Hematopoietic multipotent progenitor cell treated with erythropoietin and hydrocortisone succinate and interleukin-3 and kit ligand, for 8 days (in vitro differentiated cells): ENCODE measurements around the gene DDX24.

Experiments
- DNase-seq: peaks from one replicate; pipeline ENCODE4 v3.0.0-alpha.2; 2015

DDX24 gene, protein sequence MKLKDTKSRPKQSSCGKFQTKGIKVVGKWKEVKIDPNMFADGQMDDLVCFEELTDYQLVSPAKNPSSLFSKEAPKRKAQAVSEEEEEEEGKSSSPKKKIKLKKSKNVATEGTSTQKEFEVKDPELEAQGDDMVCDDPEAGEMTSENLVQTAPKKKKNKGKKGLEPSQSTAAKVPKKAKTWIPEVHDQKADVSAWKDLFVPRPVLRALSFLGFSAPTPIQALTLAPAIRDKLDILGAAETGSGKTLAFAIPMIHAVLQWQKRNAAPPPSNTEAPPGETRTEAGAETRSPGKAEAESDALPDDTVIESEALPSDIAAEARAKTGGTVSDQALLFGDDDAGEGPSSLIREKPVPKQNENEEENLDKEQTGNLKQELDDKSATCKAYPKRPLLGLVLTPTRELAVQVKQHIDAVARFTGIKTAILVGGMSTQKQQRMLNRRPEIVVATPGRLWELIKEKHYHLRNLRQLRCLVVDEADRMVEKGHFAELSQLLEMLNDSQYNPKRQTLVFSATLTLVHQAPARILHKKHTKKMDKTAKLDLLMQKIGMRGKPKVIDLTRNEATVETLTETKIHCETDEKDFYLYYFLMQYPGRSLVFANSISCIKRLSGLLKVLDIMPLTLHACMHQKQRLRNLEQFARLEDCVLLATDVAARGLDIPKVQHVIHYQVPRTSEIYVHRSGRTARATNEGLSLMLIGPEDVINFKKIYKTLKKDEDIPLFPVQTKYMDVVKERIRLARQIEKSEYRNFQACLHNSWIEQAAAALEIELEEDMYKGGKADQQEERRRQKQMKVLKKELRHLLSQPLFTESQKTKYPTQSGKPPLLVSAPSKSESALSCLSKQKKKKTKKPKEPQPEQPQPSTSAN

DNA sequence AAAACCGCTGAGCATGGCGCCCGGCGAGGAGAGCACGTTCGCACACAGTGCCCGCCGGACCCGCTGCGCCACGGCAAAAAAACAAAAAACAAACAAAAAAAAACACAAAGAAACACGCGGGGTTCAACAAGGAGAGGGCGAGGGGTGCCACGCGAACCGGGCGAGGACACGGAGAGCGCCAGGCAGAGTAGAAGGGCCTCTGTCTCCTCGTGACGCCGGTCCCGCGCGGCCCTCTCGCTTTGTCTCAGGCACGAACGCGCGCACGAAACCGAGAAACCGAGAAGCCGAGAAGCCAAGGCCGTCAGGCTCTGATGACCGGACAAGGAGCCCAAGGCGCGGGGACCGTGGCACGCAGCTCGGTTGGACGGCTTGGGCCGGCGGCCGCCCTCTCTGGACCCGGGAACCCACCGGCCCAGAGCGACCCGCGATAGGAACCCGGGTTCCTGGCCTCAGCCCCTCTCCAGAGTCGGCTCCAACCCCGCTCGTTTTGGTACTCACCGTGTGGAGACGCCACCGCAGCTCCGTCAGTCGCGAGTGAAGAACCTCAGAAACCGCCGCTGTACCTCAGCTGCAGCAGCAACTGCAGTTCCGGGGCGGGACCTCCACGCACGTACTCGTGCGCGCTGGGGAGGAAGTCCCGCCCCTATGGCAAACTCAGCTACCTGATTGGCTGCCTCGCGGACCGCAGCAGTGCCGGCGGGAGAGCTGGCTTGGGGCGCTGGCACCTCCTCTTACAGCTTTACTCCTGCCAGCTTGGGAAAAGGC is at the start of gene DDX24, which contains the start of gene IFI27L1:
TSS of gene DDX24 (minus strand) at position 582 of the 765 bp plus-strand sequence. CDS start 1,460 bp downstream, outside the sequence.
TSS of gene IFI27L1 (plus strand) at position 690 of the 765 bp plus-strand sequence. CDS start 15,628 bp downstream, outside the sequence.
- peak; percentile 94 for DNase-seq

DNA sequence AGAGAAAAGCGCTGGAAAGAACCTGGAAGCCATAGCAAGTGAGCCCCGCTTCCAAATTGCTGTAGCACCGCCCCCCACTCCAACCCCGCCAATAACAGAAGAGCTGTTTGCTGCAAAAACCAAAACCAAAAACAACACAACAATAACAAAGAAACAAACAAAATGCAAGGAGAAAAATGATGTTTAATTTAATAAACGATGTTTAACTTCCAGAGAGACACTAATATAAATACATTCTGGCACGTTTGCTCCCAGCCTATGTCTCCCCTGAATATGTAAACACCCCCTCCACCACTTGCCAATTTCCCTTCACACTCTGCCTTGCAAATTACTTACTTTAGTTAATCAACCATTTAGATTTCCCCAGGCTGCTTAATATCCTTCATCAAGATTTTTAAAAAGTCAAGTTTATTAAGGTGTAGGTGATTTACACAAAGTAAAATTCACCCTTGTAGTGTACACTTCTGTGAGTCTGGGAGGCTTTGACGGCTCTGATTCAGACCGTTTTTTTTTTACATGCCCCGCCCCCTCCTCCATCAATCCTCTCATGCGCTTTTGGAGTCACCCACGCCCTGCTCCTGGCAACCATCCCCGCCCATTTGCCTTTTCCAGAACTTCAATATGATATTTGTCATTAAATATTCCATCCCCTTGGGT is 48.9 kb upstream of the DDX24 start:
- peak; percentile 53 for DNase-seq

DNA sequence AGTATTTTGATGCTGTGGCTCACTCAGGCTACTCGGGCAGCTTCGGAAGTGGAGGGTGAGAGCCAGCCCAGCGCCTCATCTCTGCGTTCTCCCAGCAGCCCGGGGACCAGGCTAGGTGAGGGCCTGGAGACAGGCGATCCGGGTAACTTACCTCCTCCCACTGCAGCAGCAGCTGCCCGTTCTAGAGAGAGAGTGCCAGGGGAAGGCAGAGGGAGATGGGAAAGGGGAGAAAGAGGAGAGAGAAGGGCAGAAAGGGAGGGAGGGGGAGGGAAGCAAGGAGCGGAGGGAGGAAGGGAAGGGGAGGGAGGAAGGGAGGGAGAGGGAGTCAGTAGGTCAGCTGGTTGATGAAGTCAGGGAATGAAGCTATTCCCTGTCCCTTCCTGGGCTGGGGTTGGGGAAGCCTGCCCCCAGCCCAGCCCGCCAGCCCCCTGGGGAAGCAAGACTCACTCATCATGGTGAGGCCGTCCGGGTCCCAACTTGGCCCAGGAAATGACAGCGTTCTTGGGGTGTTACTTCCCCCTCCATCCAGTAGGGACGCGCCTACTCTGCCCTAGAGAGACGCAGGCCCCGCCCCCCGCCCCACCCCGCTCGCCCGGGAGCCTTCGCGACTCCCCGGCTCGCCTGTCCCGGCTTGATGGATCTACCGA is 48.2 kb upstream of the DDX24 start, which contains the start of gene IFI27L2:
TSS of gene IFI27L2 (minus strand) at position 494 of the 647 bp plus-strand sequence. CDS start at position 454, 40 bp downstream.
- DNase-seq = peak; percentile 76

DNA sequence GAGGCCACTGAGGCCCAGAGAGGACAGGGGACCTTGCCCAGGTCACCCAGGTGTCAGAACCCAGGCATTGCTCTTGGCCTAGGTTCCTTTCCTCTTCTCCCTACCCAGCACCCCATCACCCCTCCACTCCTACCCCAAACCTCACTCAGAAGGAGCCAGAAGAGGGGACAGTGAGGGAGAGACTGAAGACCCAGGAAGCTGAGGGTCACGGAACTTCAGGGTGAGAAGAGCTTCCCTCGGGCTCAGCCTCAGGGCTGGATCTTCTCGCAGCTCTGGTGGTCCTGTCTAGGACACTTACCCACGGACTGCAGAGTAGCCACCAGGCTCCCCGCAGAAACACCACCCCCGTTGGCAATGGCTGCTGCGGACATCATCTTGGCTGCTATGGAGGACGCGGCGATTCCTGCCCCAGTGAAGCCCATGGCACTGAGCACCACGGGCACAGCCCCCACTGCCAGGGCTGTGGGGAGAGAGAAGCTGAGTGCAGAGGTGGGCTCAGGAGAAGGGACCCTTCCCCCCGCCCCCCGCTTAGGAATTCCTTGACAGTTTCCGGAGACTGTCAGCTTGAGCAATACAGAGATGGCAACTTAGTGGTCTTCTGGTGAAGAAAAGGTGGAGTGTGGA is 47.3 kb upstream of the DDX24 start:
- no peak for DNase-seq

DNA sequence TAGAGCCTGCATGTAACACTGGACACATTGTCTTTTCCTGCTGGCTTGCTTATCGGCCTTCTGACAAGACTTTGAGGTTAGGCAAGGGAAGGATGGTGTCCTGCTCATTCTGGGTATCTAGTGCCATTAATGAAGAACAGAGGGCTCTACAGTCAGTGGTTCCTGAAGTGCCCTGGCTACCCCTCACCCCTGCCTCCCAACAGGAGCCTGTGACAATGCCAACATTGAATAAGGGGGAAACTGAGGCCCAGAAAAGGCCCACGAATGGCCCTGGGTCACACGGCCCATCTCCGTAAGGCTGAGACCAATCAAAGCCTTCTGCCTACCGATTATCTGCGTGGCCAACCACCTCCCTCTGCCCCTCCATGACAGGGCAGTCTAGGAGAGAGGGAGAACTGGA is 46.3 kb upstream of the DDX24 start:
- DNase-seq = no peak

DNA sequence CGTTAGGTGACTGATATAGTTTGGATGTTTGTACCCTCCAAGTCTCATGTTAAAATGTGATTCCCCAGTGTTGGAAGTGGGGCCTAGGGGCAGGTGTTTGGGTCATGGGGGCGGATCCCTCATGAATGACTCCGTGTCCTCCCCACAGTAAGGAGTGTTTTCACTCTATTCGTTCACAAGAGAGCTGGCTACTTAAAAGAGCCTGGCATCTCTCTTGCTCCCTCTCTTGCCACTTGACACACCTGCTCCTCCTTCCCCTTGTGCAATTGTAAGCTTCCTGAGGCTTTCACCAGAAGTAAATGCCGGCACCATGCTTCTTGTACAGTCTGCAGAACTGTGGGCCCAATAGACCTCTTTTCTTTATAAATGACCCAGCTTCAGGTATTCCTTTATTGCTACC is 45.8 kb upstream of the DDX24 start:
- DNase-seq = no peak

DNA sequence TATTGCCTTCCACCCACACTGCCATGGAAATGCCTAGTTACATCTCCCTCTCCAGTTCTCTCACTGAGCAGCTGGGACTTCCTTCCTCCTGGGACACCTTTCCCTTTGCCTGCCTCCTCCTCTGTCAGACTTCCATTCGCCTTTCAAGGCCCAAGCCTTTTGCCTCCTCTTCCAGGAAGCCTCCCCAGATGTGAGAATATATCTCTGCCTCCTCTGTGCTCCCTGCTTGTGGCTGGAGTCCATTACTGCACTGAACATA is 45.3 kb upstream of the DDX24 start:
- DNase-seq = no peak

DNA sequence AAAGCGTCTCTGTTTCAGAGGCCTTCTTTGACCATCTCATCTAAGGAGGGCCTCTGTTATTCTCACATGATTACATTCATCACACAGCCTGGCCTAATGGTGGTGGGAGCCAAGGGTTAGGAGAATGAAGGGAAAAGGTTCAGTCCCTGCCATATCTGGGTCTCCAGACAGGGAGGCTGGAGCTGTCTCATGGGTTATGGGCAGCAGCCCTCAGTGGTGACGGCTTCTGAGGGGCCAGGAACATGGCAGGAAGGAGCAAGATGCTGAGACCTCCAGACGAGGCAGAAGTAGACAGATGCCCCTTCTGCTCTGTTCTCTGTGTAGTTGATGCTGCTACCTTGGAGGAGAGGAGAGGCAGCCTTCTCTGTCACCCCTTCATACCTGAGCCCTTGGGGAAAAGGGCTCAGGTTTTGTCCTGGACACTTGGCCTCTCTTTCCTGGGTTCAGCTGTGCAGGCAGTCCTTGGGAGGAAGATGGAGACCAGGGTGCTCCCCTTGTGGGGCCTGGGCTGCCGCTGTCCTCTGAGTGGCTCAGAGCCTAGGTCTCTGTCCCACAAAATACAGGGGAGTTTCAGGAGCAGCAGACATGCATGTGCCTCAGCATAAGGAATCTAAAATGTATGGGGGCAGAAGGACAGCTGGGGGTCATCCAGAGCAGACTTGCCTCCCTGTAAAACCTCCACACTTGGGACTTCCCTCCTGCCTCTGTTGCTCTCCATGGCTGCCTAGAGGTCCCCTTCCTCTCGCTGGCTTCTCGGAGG is 44.8 kb upstream of the DDX24 start:
- DNase-seq = no peak

DNA sequence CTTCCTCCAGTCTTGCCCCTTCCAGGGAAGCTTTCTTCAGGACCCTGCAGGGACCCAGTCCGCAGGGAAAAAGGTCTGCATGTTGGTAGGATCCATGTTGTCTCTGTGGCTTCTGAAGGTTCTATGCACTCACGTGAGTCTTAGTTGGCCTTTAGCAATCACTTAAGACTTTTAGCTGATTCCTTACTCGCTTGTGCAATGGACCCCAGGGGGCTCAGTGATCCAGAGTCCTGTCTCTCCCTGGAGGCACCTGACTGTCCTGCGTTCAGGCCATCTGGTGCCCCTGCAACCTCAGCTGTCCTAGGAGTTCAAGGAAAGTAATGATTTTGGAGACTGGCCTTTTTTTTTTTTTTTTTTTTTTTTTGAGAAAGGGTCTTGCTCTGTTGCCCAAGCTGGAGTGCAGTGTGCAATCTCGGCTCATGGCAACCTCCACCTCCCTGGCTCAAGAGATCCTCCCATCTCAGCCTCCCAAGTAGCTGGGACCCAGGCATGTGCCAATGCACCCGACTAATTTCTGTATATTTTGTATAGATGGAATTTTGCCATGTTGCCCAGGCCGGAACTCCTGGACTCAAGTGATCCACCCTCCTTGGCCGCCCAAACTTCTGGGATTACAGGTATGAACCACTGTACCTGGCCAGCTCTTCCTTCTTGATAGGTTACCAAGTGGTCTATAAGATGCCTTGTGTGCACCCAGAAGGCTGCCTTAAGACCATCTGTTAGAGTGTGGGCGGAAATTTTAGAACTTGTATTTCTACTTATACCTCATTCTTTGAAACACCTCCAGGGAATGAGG is 43.8 kb upstream of the DDX24 start:
- DNase-seq = no peak

DNA sequence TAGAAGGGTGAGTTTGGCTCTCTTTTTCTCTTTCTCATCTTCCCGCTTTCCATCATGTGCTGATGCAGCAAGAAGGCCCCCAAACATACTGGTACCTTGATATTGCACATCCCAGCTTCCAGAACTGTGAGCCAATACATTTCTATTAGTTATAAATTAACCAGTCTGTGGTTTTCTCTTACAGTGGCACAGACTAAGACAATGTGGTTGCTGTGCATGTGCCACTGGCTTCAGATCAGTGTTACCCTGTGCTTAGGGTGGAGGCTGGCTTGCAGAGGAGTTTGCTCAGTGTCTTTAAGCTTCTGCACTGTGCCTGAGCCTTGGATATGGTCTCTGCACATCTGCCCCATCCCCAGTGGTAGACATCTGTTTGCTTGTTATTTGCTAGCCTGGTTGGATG is 42.9 kb upstream of the DDX24 start:
- no peak for DNase-seq

DNA sequence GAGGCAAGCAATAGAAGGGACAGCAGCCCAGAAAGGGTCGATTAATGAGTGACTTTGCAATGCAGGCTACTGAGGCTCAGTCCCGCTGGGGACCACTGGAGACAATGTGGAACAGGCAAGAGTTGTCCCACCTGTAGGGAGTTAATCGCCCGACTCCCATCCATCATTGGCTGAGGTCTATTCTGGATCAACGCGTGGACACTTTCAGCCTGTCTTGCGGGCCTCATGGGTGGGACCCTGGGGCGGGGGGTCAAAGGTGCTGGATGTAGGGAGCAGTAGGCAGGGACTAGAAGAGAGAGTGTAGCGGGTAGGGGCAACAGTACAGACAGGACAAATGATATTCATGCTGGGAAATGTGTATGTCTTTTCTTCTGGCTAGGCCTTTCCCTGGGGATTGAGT is 42.3 kb upstream of the DDX24 start:
- no peak for DNase-seq

DNA sequence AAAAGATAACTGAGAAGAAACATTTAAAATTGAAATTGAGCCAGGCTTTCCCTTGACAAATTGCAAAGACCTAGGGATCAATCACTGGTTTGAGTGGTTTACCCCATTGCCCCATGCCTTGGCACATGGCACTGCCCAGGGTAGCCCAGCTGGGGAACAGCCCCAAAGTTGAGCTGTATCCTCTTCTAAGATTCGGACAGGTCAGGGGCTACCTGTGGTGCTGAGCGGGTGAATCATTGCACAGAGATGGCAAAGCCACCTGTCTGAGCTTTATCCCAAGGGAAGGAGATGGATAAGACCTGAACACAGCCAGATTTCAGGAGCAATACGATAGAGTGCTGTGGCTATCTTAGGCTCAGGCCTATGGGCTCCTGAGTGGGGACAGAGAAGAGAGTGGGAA is 41.4 kb upstream of the DDX24 start:
- DNase-seq = no peak

DNA sequence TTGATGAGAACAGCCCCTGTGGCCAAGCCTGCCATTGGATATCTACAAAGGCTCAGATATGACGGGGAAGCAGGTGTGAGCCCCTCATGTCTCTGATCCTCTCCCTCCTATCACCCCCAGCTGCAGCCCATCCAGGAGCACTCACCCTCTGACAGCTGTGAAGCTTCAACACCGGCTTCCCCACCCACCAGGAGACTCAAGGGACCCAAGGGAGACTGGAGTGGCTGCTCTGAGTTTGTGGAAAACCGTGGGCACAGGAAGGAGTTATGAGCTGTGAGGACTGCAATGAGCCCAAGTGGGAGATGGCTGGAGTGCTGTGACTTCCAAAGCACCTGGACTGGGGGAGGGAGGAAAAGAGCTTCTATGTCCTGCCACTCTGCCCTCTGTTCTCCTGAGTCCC is 40.5 kb upstream of the DDX24 start:
- DNase-seq = no peak

DNA sequence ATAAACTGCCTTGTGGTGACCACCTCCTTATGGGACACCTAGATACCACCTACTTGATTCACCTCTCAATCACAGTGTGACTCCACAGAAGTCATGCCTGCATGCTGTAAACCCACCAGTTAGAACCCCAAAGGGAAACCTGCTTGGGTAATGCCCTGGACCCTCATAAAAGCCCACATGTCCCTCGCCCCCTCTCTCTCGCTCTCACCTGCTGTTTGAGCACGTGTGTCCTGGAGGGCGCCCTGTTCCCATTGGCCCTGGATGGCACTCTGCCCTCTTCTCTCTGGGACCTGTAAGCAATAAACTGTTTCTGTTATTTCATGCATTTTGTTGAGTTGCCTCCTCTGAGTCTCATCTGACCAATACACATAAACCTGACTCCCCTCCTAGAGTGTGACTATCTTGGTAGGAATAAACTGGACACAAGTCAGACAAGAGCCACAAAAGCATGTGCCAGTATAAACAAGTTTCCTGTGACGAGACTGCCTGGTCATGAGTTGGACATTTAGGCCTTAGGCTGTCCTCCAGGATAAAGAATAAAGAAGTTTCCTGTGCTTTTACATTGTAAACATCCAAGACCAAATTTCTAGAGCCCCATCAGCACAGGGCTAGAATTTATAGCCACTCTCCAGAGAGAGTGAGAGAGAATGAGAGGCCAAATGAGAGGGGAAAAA is 39.8 kb upstream of the DDX24 start:
- no peak for DNase-seq

DNA sequence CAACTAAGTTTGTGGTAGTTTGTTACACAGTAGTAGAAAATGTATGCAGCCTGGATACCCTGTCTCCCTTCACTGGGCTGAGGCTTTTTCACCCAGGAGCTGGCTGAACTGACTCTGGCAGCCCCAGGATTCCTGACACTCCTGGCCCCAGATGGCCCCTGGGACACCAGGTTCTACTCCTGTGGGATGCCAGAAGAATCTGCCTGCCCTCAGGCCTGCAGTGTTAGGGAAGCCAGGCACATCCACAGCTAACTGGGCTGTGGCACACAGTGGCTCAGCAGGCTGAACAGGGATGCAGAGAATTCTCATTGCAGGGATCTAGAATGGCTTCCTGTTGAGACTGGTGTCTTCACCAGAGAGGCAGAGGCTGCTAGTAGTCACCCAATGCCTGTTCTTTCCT is 38.1 kb upstream of the DDX24 start:
- DNase-seq = no peak

DNA sequence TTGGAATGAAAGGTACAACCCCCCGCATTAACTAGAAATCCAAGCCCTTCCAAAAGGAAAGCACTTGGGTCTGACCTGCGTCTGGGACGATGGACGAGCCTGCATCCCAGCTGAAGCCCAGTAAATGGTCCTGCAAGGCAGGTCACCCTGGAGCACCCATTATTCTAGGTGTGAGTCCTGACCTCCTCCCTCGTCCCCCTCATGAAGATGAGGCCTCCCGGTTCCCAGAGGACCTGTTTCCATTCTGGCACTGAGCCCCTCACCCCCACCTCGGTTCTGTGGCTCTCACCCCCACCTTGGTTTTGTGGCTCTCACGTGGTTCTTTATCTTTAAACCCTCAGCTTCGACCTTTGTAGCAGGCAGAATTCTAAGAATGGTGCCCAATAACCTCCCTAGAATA is 36.9 kb upstream of the DDX24 start:
- DNase-seq = no peak

DNA sequence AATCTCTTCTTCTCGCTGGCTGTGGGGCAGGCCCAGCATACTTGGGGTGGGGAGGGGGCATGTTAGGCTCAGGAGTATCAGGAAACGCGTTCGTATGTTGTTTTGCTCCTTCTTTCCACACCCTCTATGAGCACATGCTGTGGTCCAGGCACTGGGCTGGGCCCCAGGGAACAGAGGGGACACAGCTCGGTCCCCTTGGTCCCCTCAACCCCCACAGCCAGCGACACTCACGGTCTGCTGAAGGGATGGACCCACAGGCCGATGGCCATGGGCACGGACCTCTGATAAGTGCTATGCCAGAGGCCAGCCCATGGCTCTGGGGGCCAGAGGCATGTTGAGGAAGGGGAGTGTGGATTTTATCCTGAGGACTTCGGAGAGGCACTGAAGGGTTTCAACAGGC is 35.7 kb upstream of the DDX24 start:
- DNase-seq = no peak

DNA sequence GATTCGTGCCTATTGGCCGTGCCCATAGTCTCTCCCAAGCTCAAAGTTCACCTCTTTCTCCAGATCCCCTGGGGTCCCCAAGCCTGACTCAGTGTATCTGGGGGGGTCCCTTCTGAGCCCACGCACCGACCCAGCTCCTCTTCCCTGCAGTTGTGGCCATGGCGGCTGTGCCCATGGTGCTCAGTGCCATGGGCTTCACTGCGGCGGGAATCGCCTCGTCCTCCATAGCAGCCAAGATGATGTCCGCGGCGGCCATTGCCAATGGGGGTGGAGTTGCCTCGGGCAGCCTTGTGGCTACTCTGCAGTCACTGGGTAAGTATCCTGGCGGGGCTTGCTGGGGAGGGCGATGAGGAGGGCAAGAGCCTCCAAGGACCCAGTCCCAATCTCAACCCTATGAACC is 34.6 kb upstream of the DDX24 start:
- DNase-seq = no peak

DNA sequence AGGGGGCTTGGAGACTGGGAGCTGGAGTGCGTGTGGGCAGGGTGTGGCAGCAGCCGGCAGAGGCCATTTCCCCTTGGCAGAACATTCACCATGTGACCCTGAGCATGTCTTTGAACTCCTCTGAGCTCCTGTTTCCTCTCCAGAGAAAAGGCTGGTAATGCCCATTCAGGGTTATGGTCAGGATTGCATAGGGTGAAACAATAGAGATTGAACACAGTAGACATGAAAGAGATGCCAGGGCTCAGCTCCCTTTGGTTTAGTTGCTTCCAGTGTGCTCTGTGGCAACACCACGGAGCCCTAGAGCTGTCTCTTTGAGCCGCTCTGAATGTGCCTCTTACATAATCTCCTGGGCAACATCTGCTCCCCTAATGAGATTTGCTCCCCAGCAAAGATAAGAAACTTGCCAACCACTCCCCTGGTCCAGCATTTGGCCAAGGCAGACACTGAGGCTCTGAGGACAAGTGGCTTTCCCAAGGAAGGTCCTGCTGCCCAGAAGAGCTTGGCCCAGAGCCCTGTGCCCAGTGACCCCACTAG is 34.1 kb upstream of the DDX24 start:
- peak; percentile 82 for DNase-seq
